GM18519 (cell line): ENCODE results near the gene ANKRD17.
"Not testable (repeated sequence)": the region's sequence is repeated elsewhere in the genome, so short reads cannot be mapped to it uniquely, and the experiment has no call there.

Experiments used
- ATAC-seq: cut with Tn5 transposase; IDR thresholded peaks from one replicate; pipeline ENCODE4 v1.9.1; 2021; ENCODE audit warnings: mild to moderate bottlenecking, moderate library complexity; ENCODE audit not compliant: unreplicated experiment, low FRiP score

The ANKRD17 gene

DNA sequence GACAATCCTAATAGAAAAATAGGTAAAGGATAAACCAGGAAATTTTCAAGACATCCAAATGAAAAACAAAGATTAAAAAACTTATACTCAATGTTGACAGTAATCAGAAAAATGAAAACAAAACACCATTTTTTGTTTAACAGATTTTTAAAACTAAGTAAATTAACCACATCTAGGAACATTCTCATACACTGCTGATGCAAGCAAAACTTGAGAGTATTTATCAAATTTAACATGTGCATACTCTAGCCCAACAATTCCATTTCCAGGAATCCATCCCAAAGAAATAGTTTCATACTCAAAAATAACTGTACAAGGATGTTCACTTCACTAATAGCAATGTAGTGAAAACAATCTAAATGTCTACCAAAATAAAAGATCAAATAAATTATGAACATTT, 11.5 kb downstream of the ANKRD17 start:
- no peak for ATAC-seq

DNA sequence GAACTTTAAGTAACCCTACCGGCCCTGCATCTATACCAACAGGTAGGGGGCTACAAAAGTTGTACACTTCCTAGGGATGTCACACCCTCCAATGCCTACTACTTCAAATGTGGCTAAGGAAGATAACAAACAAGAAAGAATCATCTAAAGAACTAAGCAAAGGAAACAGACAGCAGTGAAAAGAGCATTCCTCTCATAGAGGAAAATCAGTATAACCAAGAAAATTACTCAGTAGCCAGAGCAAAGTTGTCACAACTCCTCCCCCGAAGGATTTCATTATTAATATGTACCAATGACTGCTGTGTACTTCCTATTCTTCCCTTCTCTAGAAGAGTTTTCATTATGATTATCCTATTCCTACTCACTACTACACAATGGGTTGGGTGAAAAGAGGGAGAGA, 12.6 kb downstream of the ANKRD17 start:
- ATAC-seq, result no peak

DNA sequence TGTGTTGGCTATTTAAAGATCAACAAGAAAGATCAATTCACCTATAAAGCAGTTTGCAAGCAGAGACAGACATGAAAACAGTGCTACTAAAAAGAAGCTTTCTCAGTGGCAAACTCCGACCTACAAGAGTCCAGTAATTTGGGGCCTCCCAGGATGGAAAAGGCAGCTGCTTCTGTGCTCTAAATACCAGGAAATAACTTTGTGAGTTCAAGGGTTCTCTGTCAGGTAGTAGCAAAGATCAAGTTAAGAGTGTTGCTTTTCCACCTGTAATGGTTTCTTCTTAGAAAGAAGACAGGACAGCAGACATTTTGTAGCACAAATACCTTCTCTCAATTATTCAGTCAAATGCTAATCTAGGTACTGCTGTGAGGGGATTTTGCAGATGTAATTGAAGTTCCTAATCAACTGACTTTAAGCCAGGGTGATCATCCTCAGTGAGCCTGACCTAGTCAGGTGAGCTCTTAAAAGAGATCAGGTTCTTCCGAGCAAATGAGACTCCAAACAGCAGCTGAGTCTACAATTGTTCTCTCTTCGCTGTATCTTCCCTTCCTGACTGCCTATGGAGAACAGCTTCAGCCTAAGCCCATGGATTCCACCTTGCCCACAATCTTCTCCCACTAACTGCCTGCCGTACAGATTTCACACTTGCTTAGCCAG, 13.5 kb downstream of the ANKRD17 start:
- ATAC-seq, result no peak

DNA sequence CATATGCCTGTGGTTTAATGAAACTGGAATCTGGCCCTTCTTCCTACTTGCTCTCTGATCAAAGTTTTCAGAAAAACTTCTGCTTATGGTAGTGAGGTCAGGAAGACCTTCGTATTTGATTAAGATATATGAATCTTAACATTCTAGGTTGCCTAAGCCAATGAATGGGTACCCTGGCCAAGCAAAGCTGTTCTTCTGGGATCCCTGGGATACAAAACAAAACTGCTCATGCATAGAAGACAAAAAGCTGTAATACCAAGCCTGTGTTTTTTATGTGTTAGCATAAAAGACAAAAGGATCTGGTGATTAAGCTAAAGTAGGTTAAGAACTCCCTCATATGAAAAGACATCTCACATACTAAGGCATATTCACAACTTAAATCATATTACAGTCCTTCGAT, 21.6 kb downstream of the ANKRD17 start:
- ATAC-seq, result no peak

DNA sequence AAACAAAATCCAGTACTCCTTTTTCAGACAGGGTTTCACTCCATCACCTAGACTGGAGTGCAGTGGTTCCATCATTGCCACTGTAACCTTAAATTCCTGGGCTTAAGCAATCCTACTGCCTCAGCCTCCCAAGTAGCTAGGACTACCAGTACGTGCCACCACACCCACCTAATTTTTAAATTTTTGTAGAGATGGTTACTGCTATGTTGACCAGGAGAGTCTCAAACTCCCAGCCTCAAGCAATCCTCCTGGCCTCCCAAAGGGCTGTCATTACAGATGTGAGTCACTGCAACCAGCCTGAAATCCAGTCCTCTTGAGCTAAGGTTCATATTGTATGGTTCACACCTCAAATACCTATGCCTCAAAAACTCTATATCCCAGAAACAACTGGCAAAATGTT, 22.4 kb downstream of the ANKRD17 start:
- ATAC-seq, result no peak

DNA sequence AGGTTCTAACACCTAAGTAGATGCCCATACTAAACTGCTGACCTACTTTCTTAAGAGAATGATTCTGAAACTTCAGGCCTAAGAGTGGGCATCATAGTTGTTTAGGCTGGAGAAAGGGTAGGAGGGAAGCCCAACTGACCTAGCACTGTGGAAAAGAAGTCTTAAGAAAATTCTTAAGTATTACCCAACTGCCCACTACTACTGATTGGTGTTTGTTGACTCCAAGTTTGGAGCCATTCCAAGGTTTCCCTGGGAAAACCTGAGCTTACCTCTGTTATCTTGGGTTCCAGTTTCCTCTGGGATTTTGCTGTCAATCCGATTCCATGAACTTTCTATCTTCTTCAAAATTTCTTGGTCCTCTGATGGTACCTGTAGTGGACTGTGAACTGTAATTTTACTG, 23.9 kb downstream of the ANKRD17 start:
- no peak for ATAC-seq

DNA sequence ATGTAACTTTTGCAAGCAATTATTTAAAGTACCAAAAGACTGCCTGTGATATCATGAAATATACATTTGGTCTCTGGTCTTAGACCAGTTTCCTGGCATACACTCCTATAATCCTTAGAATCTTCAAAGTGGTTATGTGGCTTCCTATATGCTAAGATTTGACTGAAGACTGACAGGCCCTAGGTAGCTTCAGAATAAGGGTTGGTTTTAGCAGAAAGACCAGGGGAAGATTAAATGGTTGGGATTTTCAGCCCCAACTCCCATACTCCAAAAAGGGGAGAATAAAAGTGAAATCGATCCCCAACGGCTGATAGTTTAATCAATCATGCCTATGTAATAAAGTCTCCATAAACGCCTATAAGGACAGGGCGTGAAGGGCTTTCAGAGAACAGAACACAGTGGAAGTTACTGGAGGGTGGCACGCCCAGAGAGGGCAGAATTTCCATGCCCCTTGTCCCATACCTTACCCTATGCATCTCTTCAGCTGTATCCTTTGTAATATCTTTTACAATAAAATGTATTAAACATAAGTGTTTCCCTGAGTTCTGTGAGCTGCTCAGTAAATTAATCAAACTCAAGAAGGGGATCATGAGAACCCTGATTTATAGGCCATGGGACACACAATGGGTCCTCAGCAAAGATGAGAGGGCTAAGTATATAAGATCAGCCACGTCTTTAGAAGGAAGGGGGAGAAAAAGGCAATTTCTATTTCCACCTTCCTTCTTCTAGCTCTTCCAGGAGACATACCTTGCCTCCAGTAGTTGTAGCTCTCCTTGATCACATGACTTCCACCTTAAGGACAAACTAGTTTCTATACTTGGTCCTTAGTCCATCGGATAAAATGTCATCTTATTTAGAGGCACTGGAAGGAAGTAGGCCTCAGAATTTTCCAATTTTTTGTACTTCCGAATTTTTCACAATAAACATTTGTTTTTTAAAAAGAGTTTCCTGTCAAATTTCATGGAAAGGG, 26.8 kb downstream of the ANKRD17 start:
- ATAC-seq, result no peak

DNA sequence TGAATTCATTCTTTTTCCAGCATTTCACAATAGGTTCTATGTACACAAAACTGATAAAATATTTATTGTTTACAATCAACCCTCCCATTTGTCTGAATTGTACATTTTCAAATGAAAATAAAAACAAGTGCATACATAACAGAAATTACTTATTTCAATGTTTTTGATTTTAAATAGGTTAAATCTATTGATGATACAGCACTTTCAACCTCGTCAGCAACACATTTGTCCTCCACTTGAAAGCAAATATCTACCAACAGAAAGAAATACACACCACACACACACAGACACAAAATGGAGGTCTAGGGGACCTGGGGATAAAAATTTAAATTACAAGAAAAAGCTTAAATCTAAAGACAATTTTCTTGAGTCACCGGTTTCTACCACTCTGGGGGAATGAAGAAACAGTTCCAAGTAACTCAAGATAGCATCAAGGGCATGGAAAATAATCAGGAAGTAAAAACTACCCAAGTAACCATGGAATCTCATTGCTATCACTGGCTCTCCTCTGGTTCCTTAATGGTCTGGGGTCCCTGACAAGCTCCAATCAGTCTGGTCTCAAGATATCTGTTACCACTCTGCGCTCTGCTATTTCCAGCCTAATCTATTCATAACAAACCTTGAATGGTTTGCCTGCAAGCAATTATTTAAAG, 27.6 kb downstream of the ANKRD17 start:
- ATAC-seq, result no peak

DNA sequence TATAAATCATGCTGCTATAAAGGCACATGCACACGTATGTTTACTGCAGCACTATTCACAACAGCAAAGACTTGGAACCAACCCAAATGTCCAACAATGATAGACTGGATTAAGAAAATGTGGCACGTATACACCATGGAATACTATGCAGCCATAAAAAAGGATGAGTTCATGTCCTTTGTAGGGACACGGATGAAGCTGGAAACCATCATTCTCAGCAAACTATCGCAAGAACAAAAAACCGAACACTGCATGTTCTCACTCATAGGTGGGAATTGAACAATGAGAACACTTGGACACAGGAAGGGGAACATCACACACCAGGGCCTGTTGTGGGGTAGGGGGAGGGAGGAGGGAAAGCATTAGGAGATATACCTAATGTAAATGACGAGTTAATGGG, 29.8 kb downstream of the ANKRD17 start:
- ATAC-seq, result not testable (repeated sequence)

DNA sequence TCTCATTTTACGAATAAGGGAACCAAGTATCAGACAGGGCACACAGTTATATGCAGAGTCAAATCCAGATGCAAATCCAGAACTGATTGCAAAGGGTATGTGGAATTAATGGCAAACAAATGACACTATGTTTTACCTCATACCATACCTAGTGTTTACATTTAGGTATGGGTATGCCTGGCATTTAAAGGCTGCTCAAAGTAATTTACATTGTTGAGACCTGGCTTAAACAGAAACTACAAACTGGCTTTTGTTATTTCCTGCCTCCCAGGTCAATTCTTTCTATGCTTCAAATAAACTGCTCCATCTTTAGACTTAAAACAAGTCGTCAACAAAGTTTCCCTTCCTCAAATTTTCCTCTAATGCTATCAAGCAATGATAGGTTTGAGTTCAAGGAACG, 33.7 kb downstream of the ANKRD17 start:
- ATAC-seq, result no peak

DNA sequence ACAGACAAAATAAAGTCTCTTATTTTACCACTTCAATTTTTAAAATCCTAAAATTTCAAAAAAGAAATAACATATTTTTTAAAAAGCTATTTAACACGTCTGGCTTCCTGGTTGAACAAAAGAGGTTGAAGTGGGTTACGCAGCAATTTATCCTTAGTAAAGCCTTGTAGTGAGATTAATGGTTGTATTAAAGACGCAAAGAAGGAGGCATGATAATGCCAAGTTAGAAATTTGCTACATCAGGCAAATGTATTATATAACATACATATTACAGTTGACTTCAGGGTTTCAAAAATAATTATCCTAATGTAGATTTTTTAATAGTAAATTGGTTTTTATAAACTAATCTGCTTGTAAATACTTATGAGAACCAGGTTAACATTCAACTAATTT, 35.3 kb downstream of the ANKRD17 start:
- no peak for ATAC-seq

DNA sequence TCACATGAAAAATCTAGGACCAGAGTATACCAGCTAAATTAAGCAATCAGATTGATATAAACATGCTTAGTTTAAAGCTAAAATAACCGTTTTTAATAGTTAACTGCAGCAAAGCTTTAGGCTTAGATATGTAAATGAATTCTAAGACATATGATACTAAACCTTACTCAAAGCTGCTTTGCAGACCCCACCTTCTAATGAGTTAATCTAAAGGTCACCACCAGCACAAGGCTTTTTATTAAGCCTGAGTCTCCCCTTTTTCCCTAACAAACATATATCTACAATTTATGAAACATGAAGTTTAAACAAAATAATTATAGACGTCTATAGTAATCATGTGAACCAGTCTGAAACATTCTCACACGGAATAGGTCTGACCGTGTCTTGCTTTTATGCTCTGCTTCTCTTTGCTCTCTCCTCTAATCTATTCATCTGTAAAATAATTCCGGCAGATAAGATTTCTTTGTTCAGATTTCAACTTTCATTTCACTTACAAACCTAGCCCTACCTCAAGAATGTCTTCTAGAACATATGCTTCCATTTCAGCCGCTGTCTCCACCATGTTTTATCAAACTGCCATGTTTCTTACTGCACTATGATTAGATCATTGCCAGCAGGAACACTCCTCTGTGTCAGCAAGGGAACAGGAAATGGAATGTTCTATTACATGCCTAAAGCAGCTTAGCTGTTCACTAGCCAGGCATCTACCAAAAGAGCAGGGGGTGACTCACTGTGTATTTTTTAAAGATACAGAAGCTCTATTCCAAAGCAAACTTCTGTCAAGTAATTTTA, 35.9 kb downstream of the ANKRD17 start:
- peak; percentile 97 for ATAC-seq

DNA sequence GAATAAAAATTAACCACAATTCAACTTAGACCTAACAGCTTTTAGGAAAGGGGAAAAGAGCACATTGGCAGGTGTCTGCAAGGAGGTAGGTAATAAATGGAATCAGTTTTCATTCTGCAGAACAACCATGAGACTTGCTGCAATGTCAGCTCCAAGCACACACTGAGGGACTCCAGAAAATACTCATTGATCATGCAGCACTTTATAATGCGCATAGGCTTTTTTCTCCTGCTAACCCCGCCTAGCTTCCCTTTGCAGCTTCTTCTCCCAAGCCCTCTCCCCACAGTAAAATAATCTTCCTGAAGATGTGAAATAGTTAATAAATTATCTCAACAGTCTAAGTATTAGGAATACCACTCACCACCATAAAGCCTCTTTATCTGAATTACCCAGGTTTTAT, 36.9 kb downstream of the ANKRD17 start:
- no peak for ATAC-seq

DNA sequence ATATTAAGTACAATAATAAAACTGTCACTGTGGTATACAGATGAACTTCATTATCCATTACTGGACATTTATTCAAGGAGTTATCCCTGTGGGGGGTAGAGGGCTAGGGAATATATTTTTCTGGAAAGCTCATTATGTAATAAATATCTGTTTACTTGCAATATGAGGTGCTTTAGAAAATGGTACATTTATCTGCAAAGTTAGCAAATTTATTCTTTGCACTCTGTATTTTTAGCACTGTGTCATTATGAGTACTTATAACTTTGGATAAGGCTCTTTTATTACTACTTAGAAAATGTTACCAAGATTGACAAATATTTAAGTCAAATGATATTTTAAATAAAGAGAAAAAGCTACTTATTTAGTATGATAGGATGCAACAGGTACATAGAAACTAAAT, 37.8 kb downstream of the ANKRD17 start:
- ATAC-seq, result no peak

DNA sequence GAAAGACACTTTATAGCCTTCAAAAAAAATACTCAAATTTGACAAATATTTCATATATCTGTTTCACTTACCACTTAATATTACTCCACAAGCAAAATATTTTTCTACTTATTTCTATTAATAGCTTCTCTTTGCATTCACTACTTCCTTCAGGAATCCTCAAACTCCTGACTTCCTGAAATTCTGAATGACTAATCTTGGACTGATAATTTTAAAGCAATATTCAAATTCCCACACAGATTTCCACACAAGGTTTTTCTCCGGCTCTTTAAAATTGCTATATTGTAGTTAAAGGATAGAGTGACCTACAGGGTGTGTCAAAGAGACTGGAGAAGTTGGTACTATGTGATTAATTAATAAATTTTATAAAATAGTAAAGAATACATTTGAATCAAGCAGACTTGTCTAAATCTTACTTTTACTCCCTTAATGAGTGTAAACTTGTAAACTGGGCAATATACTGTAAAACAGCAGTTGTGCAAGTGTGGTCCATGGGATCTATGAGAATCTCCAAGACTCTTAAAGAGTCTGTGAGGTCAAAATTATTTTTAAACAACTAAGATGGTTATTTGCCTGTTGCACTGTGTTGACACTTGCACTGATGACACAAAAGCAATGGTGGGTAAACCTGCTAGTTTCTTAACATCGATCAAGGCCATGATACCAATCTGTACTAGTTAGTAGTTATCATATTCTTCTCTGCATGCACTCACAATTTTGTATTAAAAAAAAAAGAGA, 44.5 kb downstream of the ANKRD17 start:
- no peak for ATAC-seq

DNA sequence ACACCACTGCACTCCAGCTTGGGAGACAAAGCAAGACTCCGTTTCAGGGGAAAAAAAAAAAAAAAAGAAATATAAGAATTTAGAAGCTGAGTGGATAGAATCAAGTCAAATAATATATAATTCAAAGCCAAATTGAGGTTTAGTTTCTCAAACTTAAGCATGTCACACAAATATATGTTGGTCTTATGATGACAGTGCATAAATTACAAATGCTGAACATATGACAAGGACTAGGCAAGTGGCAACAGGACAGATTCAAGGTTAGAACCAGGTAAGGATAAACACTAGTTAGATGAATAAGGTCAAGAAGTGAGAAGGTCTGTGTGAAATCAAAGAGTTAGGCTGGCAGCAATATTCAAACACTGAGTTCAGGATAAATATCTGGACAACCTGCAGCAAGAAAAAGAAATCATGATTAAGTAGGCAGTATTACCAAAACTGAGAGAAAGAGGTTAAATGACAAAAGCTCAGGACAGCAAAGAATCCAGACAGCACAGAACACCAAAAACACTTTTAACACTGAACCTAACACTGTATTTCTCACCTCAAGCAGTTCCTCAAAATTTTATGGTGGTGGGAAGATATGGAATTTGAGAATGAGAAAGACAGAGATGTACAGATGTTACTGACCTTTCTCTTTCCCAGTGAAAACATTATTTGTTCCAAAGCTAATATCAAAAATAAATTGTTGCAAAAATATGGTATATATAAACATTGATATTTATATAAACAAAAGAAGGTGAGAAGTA, 45.4 kb downstream of the ANKRD17 start:
- no peak for ATAC-seq

DNA sequence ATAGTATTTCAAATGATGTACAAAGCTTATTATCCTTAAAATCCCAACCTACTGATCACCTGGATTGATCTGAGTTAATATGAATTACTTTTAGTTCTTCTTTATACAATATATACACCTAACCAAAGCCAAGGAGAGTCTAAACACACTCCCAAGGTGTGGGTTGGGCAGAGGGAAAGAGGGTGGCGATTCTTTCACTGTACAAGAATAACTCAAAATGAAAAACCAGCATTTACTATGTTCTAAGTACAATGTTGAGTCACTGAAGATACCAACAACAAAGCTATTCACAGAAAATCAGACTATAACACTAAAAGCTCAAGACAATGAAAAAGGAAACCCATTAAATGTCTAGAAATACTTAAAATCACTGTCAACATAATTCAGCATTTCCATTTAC, 46.6 kb downstream of the ANKRD17 start:
- no peak for ATAC-seq

DNA sequence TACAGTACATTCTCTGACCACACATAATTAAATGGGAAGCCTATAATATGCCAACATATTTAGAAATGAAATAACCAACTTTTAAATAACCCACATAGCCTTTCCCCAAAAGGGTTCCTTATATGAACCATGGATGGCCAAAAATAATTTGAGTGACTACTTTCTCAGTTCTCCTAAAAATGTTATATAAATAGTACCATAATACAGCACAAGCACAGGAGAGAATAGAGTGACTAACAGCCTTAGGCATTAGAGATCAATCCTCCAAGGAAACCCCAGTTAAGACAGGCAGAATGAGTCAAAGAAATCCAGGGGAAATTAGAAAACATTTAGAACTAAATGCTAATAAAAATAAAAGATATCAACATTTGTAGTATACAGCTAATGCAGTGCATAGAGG, 50.2 kb downstream of the ANKRD17 start:
- ATAC-seq, result no peak

DNA sequence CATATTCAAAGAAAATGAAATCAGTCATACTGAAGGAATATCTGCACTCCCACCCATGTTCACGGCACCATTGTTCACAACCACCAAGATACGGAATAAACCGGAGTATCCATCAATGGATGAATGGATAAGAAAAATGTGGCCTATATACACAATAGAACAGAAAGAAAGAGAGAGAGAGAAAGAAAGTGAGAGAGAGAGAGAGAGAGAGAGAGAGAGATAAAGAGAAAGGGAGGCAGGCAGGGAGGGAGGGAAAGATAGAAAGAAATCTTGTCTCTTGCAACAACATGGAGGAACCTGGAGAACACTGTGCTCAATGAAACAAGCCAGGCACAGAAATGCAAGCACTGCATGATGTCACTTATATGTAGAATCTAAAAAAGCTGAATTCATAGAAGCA, 52.4 kb downstream of the ANKRD17 start:
- ATAC-seq, result no peak
